Pons (tissue), 1 donor: ENCODE data around the gene STARD7.
A peak's percentile ranks its signal among the peaks of the same experiment; 100 is the strongest.
"Not testable (repeated sequence)": the region's sequence is repeated elsewhere in the genome, so short reads cannot be mapped to it uniquely, and the experiment has no call there.

Experiments
- DNase-seq: peaks from one replicate; pipeline ENCODE4 v3.0.0-alpha.2; 2016; ENCODE audit warnings: low spot score

Gene STARD7

GRCh38 chr2:96233880-96234316 is 25.3 kb upstream of the STARD7 start:
- DNase-seq, result no peak

GRCh38 chr2:96233436-96233835 is 24.8 kb upstream of the STARD7 start:
- no peak for DNase-seq

- no peak for DNase-seq
Measured at GRCh38 chr2:96231316-96231715, 22.7 kb upstream of the STARD7 start.

GRCh38 chr2:96225016-96225533 is 16.4 kb upstream of the STARD7 start:
- peak; percentile 75 for DNase-seq

- not testable (repeated sequence) for DNase-seq
Measured at GRCh38 chr2:96221106-96221505, 12.5 kb upstream of the STARD7 start.

GRCh38 chr2:96219959-96220358 is 11.3 kb upstream of the STARD7 start:
- not testable (repeated sequence) for DNase-seq

- peak; percentile 33 for DNase-seq
Measured at GRCh38 chr2:96218508-96219131, 10.0 kb upstream of the STARD7 start.

GRCh38 chr2:96214554-96214953 is 5.9 kb upstream of the STARD7 start:
- DNase-seq, result no peak

- DNase-seq, result no peak
Measured at GRCh38 chr2:96213379-96213778, 4.8 kb upstream of the STARD7 start.

- no peak for DNase-seq
Measured at GRCh38 chr2:96212339-96212738, 3.7 kb upstream of the STARD7 start.

- DNase-seq, result no peak
Measured at GRCh38 chr2:96209729-96210085, 1.1 kb upstream of the STARD7 start.

- DNase-seq, result no peak
Measured at GRCh38 chr2:96209011-96209728, 543 bp upstream of the STARD7 start.

- DNase-seq, result no peak
Measured at GRCh38 chr2:96207774-96208142, 869 bp downstream of the STARD7 start.

GRCh38 chr2:96207073-96207773 is 1.4 kb downstream of the STARD7 start:
- peak; percentile 36 for DNase-seq

- peak; percentile 49 for DNase-seq
Measured at GRCh38 chr2:96205888-96206287, 2.7 kb downstream of the STARD7 start.

- DNase-seq, result peak; percentile 93
Measured at GRCh38 chr2:96204836-96205624, 3.6 kb downstream of the STARD7 start.

- no peak for DNase-seq
Measured at GRCh38 chr2:96203130-96204028, 5.2 kb downstream of the STARD7 start.

- no peak for DNase-seq
Measured at GRCh38 chr2:96202152-96202854, 6.3 kb downstream of the STARD7 start.

- no peak for DNase-seq
Measured at GRCh38 chr2:96201338-96201737, 7.3 kb downstream of the STARD7 start.

- no peak for DNase-seq
Measured at GRCh38 chr2:96198921-96199320, 9.7 kb downstream of the STARD7 start.
